GM18517 (cell line): Measurements from ENCODE around the gene KIF2C.
"Not testable (repeated sequence)": the region's sequence is repeated elsewhere in the genome, so short reads cannot be mapped to it uniquely, and the experiment has no call there.

Experiments used
- ATAC-seq: cut with Tn5 transposase; IDR thresholded peaks from one replicate; pipeline ENCODE4 v1.9.1; 2021; ENCODE audit warnings: mild to moderate bottlenecking, moderate library complexity; ENCODE audit not compliant: unreplicated experiment

The KIF2C gene

DNA sequence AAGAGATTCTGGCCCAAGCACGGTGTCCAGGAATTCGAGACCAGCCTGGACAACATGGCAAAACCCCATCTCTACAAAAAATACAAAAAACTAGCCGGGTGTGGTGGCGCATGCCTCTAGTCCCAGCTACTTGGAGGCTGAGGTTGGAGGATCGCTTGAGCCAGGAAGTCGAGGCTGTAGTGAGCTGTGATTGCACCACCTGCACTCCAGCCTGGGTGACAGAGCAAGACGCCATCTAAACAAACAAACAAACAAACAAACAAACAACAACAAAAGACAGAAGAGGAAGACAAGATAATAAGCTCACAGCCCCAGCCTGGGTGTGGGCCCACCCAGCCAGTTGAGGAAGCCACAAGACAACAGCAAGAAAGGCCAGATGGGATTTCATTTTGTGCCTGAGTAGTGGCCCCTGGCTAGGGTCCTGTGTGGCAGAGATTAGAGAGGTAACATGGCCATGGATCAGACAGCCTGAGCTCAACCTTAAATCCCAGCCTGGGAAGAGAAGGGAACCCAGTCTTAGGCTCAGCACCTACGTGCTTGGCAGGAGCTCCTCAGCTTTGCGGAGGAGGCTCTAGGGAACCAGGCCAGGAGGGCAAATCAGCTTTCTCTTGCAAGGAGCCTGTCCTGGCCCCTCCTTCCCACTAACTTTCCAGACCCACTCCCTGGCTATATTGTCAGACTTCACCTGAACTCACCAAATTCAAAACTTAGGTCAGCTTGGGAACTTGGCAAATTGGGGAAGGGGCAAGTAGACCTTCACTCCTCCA is 53.3 kb downstream of the KIF2C start:
- no peak for ATAC-seq

- not testable (repeated sequence) for ATAC-seq
Measured at GRCh38 chr1:44797886-44798285, 58.2 kb downstream of the KIF2C start.

GRCh38 chr1:44798481-44799365 is 59.1 kb downstream of the KIF2C start:
- ATAC-seq = no peak

DNA sequence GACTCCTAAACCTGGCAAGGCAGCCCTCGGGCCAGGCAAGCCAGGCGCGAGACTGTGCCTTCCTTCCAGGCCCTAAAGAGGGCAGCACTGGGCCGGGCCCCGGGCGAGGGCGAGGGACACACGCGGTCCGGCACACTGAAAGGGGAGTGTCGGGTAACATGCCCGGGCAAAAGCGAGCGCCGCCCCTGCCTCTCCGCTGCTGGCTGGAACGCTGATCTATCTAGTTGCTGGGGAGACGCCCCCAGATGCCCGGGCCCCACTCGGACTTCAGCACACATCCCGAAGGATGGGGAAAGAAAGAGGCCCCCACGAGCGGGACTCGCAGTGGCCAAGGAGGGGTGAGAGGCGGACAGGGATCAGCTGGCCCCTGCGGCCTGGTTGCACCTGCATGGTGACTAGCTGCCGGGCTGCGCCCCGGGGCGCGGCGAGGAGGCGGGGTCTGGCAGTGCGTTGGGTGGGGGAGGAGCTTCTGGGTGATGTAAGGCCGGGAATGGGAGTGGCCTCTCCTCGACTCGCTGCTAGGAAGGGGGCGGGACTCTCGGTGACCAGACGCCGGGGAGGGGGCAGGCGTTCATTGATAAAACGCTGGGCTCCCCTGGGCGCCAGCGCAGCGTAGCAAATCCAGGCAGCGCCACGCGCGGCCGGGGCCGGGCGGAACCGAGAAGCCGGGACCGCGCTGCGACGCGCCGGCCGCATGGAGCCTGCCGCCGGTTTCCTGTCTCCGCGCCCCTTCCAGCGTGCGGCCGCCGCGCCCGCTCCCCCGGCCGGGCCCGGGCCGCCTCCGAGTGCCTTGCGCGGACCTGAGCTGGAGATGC is 60.3 kb downstream of the KIF2C start, which contains the start of gene PLK3:
TSS of gene PLK3 (plus strand) at position 608 of the 815 bp plus-strand sequence. CDS start at position 695, 87 bp downstream.
- ATAC-seq = peak; percentile 76

- no peak for ATAC-seq
Measured at GRCh38 chr1:44801491-44802305, 62.1 kb downstream of the KIF2C start.

DNA sequence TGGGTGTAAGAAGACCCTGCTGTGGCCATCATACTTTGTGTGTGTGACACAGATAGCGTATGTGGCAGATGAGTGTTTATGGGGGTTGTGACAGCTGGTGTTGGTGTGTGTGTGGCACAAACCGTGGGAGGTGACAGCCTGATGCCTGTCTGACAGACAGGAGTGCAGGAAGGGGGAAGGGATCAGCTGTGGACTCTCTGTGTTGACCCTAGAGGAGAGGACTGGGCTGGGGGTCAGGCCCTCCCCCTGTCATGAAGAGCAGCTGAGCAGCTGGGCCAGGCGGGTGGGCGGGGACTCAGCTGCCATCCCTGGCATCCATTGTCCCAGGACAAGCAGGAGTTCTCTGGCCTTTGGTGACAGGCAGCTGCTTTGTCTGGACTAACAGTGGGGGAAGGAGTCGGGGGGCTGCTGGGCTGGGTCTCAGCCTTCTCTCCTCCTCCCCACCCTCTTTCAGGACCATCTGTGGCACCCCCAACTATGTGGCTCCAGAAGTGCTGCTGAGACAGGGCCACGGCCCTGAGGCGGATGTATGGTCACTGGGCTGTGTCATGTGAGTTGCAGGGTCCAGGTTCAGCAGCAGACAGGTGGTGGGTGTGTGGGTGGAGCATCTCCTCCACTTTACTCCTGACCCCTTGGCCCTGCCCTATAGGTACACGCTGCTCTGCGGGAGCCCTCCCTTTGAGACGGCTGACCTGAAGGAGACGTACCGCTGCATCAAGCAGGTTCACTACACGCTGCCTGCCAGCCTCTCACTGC is 62.8 kb downstream of the KIF2C start:
- no peak for ATAC-seq

DNA sequence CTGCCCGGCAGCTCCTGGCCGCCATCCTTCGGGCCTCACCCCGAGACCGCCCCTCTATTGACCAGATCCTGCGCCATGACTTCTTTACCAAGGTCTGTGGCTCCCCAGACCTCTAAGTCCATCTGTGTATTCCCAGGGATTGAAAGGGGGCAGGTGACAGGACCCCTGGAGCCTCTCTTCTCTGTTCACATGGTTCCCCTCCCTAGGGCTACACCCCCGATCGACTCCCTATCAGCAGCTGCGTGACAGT is 63.4 kb downstream of the KIF2C start:
- no peak for ATAC-seq

DNA sequence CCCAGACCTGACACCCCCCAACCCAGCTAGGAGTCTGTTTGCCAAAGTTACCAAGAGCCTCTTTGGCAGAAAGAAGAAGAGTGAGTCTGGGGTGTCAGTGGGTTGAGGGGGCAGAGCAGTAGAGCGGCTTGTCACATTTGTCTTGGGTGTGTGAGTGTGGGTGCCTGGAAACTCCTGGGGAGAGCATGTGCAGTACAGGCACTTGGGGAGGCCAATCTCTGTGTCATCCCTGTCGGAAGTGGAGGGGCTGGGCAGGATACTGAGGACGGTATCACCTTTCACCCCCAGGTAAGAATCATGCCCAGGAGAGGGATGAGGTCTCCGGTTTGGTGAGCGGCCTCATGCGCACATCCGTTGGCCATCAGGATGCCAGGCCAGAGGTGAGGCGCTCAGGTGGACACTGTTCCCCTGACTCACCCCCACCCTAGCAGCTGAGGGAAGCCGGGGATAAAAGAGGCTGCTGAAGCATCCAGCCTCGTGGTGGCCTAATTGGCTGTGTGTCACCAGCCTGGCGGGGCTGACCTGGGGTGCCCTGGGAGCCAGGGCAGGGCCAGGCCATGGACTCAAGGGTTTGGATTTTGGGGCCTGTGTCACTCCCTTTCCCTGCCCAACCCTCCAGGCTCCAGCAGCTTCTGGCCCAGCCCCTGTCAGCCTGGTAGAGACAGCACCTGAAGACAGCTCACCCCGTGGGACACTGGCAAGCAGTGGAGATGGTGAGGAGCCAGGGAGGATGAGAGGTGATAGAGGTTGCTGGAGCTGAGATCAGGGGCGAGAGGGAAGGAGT is 63.9 kb downstream of the KIF2C start:
- no peak for ATAC-seq

GRCh38 chr1:44805311-44806024 is 65.8 kb downstream of the KIF2C start:
- ATAC-seq = no peak

GRCh38 chr1:44806025-44806703 is 66.5 kb downstream of the KIF2C start:
- no peak for ATAC-seq

GRCh38 chr1:44806704-44807363 is 67.2 kb downstream of the KIF2C start, which contains the start of gene DYNLT4:
TSS of gene DYNLT4 (minus strand) at chr1:44807351. CDS start at chr1:44806668, 683 bp downstream.
- no peak for ATAC-seq

- ATAC-seq = peak; percentile 35
Measured at GRCh38 chr1:44807364-44808062, 67.9 kb downstream of the KIF2C start.

DNA sequence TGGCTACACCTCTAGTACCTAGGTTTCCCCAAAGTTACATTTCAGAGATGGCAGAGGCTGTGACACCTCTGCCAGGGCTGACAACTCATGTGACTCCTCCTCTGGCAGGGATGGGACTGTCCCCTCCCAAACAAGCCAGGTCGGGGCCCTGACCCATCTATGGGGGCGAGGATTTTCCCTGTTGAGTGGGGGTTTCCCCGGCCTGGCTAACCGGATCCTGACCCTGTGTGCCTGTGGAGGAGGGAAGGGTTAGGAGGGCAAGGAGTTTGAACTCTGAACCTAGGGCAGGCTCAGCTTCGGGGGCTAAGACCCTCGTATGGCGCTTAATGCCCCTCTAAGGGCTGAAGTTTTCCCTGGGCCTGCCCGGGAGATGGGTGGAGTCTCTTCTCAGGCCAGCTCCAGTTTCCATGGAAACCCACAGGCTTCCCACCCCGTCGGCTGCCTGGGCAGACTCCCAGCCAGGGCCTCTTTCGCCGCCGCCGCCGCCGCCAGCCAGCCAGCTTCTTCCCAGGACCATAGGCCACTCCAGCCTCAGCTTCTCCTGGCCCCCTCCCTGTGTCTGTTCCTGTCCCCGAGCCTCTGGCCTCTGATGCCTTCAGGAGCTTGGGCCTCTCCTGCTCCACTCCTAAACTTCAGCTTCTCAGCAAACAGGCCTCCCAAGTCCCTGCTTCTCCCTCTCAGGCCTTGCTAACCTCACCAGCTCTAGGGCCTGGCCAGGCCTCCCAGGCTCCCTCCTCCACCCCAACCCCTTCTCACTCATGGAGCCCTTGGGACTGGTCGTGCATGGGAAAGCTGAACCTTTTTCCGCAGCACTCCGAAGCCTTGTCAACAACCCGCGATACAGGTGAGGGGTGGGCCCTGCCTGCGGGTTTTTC is 68.7 kb downstream of the KIF2C start, which contains the start of gene BTBD19:
TSS of gene BTBD19 (plus strand) at position 461 of the 875 bp plus-strand sequence. CDS start at position 759, 298 bp downstream.
- ATAC-seq = peak; percentile 36

GRCh38 chr1:44808938-44809917 is 69.6 kb downstream of the KIF2C start:
- ATAC-seq = peak; percentile 53
